GM19455 (cell line): ENCODE measurements around the gene BICDL1.

Source experiments
- ATAC-seq: cut with Tn5 transposase; IDR thresholded peaks from one replicate; pipeline ENCODE4 v1.9.1; 2021; ENCODE audit not compliant: unreplicated experiment

Gene BICDL1

DNA sequence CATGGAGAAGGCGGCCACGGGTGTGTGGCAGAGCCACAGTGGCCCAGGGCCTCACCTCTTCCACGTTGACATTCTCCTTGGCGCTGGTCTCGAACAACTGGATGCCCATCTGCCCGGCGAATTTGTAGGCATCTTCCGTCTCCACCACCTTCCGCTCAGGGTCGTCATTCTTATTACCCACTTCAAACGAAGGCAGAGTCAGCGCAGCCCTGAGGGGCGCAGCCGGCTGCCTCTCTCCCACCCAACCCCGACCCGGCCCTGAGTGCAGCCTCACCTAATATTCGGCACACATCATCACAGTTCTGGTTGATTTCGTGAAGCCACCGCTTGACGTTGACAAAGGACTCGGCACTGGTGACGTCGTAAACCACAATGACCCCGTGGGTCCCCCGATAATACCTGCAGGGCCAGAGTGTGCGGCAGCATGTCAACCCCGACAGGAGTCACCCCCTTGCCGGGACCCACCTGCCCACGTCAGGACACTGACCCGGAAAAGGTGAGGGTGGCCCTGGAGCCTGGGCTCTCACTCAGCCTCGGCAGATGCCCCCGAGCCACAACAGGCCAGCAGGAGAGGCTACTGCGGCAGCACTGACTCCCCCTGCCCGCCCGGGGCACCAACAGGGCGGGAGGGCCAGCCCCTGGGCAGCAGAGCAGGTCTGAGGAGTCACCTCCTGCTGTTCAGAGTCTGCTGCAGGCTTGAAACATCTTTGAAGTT is 109.9 kb downstream of the BICDL1 start:
- ATAC-seq, result no peak

DNA sequence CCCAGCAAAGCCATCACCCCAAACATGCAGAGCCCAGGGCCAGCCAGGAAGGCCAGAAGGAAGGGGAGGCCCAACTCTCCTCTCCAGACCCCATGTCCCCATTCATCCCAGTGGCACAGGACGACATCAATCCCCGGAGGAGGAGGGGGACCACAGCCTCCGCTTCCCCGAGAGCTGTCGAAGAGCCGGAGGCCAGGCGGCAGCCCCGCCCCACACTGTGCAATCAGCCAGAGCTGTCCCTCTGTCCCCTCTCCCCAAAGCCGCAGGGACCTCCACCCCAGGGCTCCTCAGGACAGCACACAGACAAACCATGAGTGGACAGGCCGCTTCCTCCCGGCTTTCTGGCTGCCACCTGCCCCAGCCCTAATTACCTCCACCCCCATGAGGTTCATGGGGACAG is 110.7 kb downstream of the BICDL1 start:
- ATAC-seq, result no peak

- no peak for ATAC-seq
Observed at GRCh38 chr12:120100630-120101029, 111.6 kb downstream of the BICDL1 start.

- no peak for ATAC-seq
Observed at GRCh38 chr12:120101182-120101581, 112.1 kb downstream of the BICDL1 start.

DNA sequence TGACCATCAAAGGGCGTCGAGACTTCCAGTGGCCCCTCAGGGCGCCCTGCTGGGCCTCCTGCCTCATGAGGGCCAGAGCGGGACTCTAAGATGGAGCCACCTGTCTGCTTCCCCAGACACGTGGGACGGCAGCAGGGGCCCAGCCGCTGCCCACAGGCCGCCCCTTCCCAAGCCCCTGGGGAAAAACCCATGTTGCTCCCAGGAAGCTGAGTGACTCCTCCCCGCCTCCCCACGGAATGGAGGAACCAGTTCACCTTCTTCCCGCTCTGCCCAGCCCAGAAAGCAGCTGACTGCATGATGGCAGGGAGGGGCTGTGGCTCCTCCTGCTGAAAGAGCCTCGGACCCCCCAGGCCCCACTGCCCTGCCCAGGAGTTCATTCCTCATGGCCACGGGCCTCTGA is 112.6 kb downstream of the BICDL1 start:
- ATAC-seq, result no peak

- ATAC-seq, result no peak
Observed at GRCh38 chr12:120102189-120103043, 113.4 kb downstream of the BICDL1 start.

DNA sequence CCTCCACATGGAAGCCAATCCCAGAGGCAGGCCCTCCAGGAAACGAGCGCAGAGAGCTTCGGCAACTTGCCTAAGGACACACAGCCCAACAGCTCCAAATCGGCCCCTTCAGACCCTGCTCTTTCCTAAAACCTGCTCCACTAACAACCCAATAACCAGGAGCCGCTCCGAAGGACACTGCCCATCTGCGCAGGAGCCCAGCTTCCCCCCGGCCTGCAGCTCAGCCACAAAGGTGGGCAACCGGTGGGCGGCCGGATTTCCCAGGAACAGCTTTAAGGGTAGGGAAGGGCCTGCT is 114.0 kb downstream of the BICDL1 start:
- no peak for ATAC-seq

- no peak for ATAC-seq
Observed at GRCh38 chr12:120103371-120103770, 114.3 kb downstream of the BICDL1 start.

DNA sequence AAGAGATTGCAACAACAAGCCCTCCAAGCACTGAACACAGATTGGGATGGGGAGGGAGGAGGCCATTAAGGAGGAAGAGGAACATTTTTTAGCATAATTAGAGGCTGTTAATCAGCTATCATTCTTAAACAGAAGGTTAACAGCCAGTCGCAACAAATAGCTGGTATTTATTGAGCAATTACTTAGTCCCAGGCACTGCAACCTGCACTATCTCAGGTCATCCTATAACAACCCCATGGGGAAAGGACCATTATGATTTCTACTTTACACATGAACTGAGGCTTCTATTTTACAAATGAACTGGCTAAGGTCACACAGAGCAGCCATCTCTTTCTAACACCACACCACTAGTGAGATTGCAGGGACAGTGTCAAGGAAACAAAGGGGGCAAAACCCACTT is 117.1 kb downstream of the BICDL1 start:
- no peak for ATAC-seq

DNA sequence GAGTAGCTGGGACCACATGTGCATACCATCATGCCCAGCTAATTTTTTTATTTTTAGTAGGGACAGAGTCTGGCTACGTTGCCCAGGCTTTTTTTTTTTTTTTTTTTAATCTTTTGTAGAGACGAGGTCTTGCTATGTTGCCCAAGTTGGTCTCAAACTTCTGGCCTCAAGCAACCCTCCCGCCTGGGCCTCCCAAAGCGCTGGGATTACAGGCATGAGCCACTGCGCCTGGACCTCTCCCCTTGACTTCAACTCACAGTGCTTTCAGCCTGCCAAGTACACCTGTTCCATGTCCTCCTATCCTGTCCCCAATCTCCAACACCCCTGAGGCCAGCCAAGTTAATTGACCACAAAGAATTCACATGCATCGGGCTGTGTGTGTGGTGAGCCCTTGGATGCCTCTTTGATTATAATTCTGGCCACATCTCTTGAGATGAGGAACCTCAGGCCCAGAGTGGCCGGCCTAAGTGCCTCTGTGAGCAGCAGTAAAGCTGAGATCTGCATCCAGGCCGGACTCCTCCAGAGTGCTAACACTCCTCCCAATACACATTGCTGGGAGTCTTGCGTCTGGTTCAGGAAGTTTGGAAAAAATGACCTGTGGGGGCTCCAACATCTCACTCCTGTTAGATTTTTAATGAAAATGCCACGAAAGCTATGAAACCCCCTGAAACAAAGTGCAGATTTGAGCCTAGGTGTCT is 120.7 kb downstream of the BICDL1 start:
- ATAC-seq, result no peak

- ATAC-seq, result peak; percentile 73
Observed at GRCh38 chr12:120110550-120111501, 121.8 kb downstream of the BICDL1 start.

DNA sequence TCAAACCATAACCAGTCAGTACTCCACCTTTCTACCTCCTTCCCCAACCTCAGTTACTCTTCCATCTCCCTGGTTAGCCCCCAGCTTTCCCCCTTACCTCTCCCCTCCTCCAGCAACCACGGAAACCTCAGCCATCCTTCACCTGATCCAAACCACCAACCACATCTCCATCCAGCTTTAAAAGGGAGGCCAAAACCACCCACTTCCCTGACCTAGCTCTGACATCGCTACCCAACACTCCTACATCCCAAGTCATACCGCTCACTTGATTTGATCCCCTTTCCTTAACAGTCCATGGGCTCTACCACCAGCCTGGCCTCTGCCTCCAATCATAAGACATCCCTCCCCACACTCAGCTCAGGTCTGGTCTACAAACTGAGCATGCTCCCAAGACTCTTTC is 126.0 kb downstream of the BICDL1 start:
- ATAC-seq, result no peak

- no peak for ATAC-seq
Observed at GRCh38 chr12:120115692-120116440, 126.8 kb downstream of the BICDL1 start.

- peak; percentile 6 for ATAC-seq
Observed at GRCh38 chr12:120116441-120116791, 127.4 kb downstream of the BICDL1 start, which contains the start of gene RAB35. Gene RAB35 (minus strand): TSS chr12:120116753. CDS start chr12:120116650, 103 bp downstream.

- peak; percentile 45 for ATAC-seq
Observed at GRCh38 chr12:120116792-120117651, 128.0 kb downstream of the BICDL1 start.

DNA sequence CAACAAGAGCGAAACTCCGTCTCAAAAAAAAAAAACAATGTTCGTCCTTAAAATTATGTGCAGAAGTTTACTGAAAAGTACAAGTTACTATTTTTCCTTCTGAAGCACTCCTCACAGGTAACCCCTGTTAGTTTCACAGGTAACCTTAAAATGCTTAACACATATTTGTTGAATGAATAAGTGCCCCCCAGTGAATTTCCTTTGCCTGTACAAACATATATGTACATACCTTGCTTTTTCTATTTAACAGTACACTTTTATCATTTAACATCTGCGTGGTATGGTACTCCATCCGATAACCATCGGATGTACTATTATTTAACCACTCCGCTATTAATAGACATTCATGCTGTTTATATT is 128.9 kb downstream of the BICDL1 start:
- ATAC-seq, result no peak

- ATAC-seq, result no peak
Observed at GRCh38 chr12:120118321-120119061, 129.5 kb downstream of the BICDL1 start.

DNA sequence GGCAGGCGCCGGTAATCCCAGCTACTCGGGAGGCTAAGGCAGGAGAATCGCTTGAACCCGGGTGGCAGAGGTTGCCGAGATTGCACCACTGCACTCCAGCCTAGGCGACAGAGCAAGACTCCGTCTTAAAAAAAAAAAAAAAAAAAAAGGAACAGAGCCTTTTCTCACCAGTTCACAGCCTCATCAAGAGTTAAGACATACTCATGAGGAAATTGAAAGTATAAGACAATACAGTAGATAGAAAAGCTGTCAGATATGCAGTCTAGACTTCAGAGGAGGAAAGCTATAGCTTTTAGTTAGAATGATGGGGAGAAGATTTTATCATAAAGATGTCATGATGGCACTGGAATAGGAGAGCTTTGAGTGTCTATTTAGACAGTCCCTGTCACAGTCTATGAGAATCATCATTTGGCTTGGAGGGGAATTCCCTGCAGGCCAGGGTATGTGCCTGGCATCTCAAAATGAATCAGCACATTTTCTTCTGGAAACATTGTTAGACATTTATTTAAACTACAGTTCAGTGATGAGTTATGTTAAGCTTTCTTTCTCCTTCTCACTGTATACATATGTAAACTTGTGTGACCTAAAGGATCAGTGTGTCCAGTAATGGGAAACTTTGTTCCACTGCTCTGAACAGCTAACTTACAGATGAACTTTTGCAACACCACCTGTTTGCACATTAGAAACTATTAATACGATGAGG is 130.4 kb downstream of the BICDL1 start:
- no peak for ATAC-seq
